Ovary (tissue), 9 donors: ENCODE data around the gene CRACR2B. TPM values are rescaled to one million over a fixed set of nuclear protein-coding genes. Genes with fewer than 3 reads are reported as not detected.

Experiments
- DNase-seq, 5 donors: peaks; one replicate each; pipeline ENCODE4 v3.0.0-alpha.2; 2019 to 2020
- H3K27ac ChIP-seq, 2 donors: fragments of 200-600 bp; one replicate each; pipeline versions ENCODE4 v1.5.1 to v1.8.0; 2019 to 2022
- H3K27me3 ChIP-seq: fragments of 200-600 bp; one replicate; pipeline ENCODE4 v1.8.0; 2022
- H3K36me3 ChIP-seq: fragments of 200-600 bp; sonication (generic); one replicate; pipeline ENCODE4 v1.5.1; 2019
- H3K4me1 ChIP-seq: one replicate; pipeline ENCODE4 v1.8.1; 2013; ENCODE audit warnings: mild to moderate bottlenecking, moderate library complexity; ENCODE audit not compliant: insufficient read depth
- H3K4me3 ChIP-seq: fragments of 200-600 bp; sonication (generic); one replicate; pipeline ENCODE4 v1.5.1; 2017
- H3K9me3 ChIP-seq, 2 donors: fragments of 200-600 bp in 1 of 2; sonication (generic) in 1 of 2; one replicate each; pipeline versions ENCODE4 v1.5.1 to v1.8.1; 2013 to 2019; ENCODE audit warnings: mild to moderate bottlenecking in 1 of 2, moderate library complexity in 1 of 2
- EP300 ChIP-seq: sonication (generic); formaldehyde crosslinking; IDR thresholded peaks from one replicate; pipeline ENCODE4 v1.6.1; 2017; ENCODE audit warnings: antibody characterized with exemption
- POLR2A ChIP-seq: fragments of 450-650 bp; IDR thresholded peaks from one replicate; pipeline ENCODE4 v1.6.1; 2017; ENCODE audit warnings: antibody characterized with exemption, mild to moderate bottlenecking, moderate library complexity
- WGBS, 3 donors: extraction: QIAGEN DNeasy Blood & Tissue Kit in 1 of 3; methylation state at CpG; one replicate each; pipeline versions ENCODE4 v1.1.5 to v1.1.7; 2013 to 2017; 5-methylcytosine and 5-hydroxymethylcytosine counted together
- intact Hi-C, 4 donors: fragments of 100-400 bp; cut with DNase I; formaldehyde crosslinking; loops; one replicate each; pipeline versions ENCODE4 v1.11.0 to v1.15.1; 2022 to 2023
- polyA plus RNA-seq, 2 donors: library from polyadenylated mRNA; stranded (reverse); fragments of 200-250 nt in 1 of 2; fragments of 350-450 nt in 1 of 2; fragmentation: Illumina TruSeq in 1 of 2; extraction: RNeasy Lipid Tissue Mini Kit (QIAGEN cat#74804) in 1 of 2; gene quantifications; one replicate each; pipeline ENCODE4 v1.2.3, GENCODE V29; 2013 to 2014
- total RNA-seq, 7 donors: library from RNA; depleted of rRNA in 2 of 7; stranded (reverse); fragments of >200 nt in 2 of 7; fragmentation: NEBNext Ultra II Directional in 3 of 7; extraction: Animal tissue kit (Norgen Biotek cat#: 25700) in 3 of 7; gene quantifications; one replicate each; pipeline versions ENCODE4 v1.1.0 to v1.2.4, GENCODE V29; 2016 to 2023
- TF ChIP-seq, protein P1 (sequence below), 3 donors: fragments of 450-650 bp in 2 of 3; fragments of 200-600 bp in 1 of 3; IDR thresholded peaks; one replicate each; pipeline versions ENCODE4 v1.5.1 to v1.8.0; 2016 to 2022; ENCODE audit warnings: antibody characterized with exemption in 3 of 3, mild to moderate bottlenecking in 1 of 3
- donor health status: DM: no; HTN: no; CAD: no; lungs with moderate emphysema.
- donor health status: DM: no; HTN: no; CAD: no.
- donor health status: Bipolar disorder and iron deficiency.
- donor health status: DM: yes; HTN: yes; CAD: no.
- donor health status: DM: no; HTN: no; CAD: no.
- donor health status: DM: yes; HTN: yes; CAD: no.

Gene CRACR2B
- total and polyA plus RNA-seq, 9 donors = 0.18 to 6.5 (median 3.9) TPM

DNA sequence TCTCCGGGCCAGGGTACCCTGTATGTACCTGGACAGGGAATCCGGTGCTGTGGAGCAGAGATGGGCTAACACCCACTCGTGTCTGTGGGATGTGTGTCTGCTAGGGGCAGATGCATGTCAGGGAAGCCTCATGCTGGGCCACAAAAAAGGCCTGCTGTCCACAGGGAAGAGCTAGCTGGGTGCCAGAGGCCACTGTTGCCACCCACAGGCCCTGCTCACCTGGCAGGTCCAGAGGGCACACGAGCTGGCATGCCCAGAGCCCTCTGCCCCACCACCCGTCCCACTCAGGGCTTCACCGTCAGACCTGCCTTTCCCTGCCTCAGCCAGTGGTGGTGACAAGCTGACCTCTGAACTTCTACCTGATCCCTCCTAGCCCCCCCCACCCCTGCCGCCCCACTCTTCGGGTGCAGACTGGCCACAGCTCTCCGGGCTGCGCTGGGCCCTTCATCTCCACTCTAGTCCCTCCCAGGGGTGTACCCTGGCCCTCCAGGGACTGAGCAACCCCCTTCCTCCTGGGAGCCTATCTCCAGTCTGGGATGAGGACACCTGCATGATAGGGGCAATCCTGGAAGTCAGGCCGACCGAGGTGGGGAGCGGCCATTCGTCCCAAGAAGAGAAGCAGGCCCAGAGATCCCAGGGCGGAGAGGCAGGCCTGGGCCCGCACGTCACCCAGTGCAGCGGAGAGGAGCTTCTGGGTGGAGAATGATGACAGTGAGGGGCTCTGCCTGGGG lies 31.0 kb upstream of the CRACR2B start:
- peak overlapping the region; percentile 71 for H3K4me3 ChIP-seq
- no peaks in the 10 kb centered on the region for H3K27me3 ChIP-seq
- H3K4me1 ChIP-seq = peaks cover 13% of the 10 kb centered on the region
- TF ChIP-seq EP300 = no peak
- peak; percentile 37 for TF ChIP-seq POLR2A
- TF ChIP-seq, protein P1, sequence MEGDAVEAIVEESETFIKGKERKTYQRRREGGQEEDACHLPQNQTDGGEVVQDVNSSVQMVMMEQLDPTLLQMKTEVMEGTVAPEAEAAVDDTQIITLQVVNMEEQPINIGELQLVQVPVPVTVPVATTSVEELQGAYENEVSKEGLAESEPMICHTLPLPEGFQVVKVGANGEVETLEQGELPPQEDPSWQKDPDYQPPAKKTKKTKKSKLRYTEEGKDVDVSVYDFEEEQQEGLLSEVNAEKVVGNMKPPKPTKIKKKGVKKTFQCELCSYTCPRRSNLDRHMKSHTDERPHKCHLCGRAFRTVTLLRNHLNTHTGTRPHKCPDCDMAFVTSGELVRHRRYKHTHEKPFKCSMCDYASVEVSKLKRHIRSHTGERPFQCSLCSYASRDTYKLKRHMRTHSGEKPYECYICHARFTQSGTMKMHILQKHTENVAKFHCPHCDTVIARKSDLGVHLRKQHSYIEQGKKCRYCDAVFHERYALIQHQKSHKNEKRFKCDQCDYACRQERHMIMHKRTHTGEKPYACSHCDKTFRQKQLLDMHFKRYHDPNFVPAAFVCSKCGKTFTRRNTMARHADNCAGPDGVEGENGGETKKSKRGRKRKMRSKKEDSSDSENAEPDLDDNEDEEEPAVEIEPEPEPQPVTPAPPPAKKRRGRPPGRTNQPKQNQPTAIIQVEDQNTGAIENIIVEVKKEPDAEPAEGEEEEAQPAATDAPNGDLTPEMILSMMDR (IDR thresholded peaks at IDR 0.05) = no peak
- WGBS, 3 donors = 4 to 8% (median 6%) methylated on average over 18 of the region's 18 CpGs
- peak in 1 of 5 donors; percentile 49 for DNase-seq
- H3K27ac ChIP-seq = peak overlapping the region; percentile 73
- no peaks in the 10 kb centered on the region for H3K36me3 ChIP-seq
- intact Hi-C loops = no loop called here
- no peaks in the 10 kb centered on the region for H3K9me3 ChIP-seq

DNA sequence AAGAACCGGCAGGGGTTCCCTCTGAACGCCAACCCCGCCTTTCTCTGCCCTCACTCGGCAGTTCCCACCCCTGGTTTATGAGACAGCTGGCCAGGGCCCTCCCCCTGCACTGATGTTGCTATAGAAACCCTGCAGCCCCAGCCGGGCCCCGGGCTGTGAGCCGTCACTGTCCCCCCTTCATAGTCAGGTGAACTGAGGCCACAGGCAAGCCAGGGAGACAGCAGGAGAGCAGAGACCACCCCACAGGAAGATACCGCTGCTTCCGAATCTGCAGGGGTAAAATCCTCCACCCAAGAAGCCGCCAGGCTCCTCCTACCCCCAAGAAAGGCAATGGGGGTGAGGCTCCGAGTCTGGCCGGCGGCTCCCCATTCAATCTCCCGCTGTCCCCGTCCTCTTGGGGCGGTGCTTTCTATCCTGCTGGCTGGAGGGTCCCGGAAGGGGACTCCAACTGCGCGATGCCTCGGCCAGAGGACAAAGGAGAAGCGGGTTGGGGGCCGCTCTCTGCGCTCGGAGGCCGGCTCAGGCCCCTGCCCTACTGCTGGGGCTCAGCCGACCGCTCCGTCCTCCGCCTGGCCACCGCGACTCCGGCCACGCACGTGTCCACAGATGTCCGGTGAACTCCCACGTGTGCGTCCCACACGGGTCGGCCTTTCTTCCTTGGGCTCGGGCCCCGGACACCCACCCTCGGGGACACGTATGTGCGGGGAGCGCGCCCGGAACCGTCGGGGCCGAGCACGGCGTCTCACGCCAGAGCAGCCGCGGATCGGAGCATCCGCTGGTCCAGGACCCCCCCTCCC lies 30.2 kb upstream of the CRACR2B start:
- Histone ChIP-seq H3K27ac (peak overlapping the region; percentile 34 to 73), H3K36me3 (no peaks in the 10 kb centered on the region), H3K27me3 (no peaks in the 10 kb centered on the region), H3K4me3 (peak overlapping the region; percentile 71), H3K4me1 (peaks cover 13% of the 10 kb centered on the region), H3K9me3 (no peaks in the 10 kb centered on the region)
- DNase-seq = peak; percentile 78 to 85 (median 81)
- intact Hi-C loops = no loop called here
- TF ChIP-seq EP300 (no peak), POLR2A (no peak)
- TF ChIP-seq, protein P1 (IDR thresholded peaks at IDR 0.05) = no peak
- 0 to 1% (median 0%) methylated on average over 17 to 57 of the region's 57 CpGs for WGBS, 3 donors

GRCh38 chr11:798093-798713 lies 29.5 kb upstream of the CRACR2B start, which contains the start of gene SLC25A22:
SLC25A22 (minus strand) TSS chr11:798281; CDS start chr11:795006, 3,275 bp downstream.
- Histone ChIP-seq H3K9me3 (no peaks in the 10 kb centered on the region), H3K4me3 (peak within 1 kb of the TSS; percentile 71), H3K4me1 (peaks cover 13% of the 10 kb centered on the region), H3K27ac (peak within 1 kb of the TSS; percentile 34 to 73), H3K36me3 (no peaks in the 10 kb centered on the region), H3K27me3 (no peaks in the 10 kb centered on the region)
- 3 to 5% (median 4%) methylated on average over 37 to 69 of the region's 69 CpGs for WGBS, 3 donors
- intact Hi-C loops = no loop called here
- DNase-seq = peak; percentile 71 to 89 (median 82)
- TF ChIP-seq EP300 = no peak
- TF ChIP-seq POLR2A = no peak
- TF ChIP-seq, protein P1 (IDR thresholded peaks at IDR 0.05) = peak; percentile 64 to 95 (median 94)

DNA sequence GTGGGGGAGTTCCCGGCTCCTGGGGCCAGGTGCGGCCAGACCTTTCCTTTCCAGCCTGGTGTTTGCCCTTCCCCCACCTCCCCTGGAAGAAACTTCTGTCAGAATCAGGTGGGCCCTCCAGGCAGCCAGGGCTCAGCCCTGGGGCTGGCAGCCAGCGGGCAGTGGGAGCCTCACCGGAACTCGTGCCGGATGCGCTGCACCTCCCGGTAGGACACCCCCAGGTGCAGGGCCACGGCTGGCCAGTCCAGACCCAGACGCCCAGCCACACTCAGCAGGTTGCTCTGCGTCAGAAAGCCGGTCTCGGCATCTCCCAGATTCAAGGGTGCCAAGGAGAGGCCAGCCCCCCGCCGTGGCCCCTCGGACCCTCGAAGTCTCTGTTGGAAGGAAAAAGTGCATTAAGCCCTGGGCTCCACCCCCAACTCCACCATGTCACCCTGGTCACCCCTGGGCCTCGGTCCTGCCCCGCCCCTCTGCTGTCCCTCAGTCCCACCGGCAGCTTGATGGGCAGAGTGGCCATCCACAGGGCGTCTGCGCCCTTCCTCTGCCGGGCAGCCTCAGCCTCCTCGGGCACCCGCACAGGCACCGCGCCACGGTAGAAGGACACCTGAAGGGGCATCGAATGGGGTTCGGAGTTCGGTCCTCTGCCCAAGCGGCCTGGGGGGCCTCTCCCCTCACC lies 27.9 kb upstream of the CRACR2B start:
- Histone ChIP-seq H3K36me3 (no peaks in the 10 kb centered on the region), H3K27ac (no peak overlapping the region), H3K9me3 (no peaks in the 10 kb centered on the region), H3K27me3 (no peaks in the 10 kb centered on the region), H3K4me1 (peaks cover 20% of the 10 kb centered on the region), H3K4me3 (no peak overlapping the region)
- WGBS, 3 donors = 88 to 91% (median 90%) methylated on average over 31 to 32 of the region's 32 CpGs
- no peak for TF ChIP-seq EP300
- no peak for TF ChIP-seq POLR2A
- intact Hi-C loops = no loop called here
- no peak for DNase-seq
